AG04449 (cell line): ENCODE results near the gene PTPMT1.

Experiments used
- CTCF ChIA-PET: fragments of 350-600 bp; formaldehyde crosslinking; extraction: SDS; loops from one replicate; lab custom pipeline; 2021; ENCODE audit warnings: antibody characterized with exemption; lab: Yijun Ruan, JAX
- POLR2A ChIA-PET: fragments of 400-600, 350-600 bp; formaldehyde crosslinking; extraction: SDS; loops from one replicate; lab custom pipeline; 2020; ENCODE audit warnings: antibody characterized with exemption, inconsistent platforms; lab: Yijun Ruan, JAX
- DNase-seq: peaks from one replicate; pipeline ENCODE4 v3.0.0-alpha.2; 2010; ENCODE audit warnings: low read depth, low spot score
- H3K4me3 ChIP-seq: 2 replicates; pipeline ENCODE4 v1.5.1; 2011; ENCODE audit warnings: low read depth, mild to moderate bottlenecking, control low read depth, low read length
- TF ChIP-seq, protein P1 (sequence below): IDR thresholded peaks from one replicate; pipeline ENCODE4 v1.5.1; 2011; ENCODE audit warnings: mild to moderate bottlenecking, moderate library complexity, low read length, control low read depth, inconsistent platforms; ENCODE audit not compliant: insufficient read depth; ENCODE audit errors: missing control alignments

The PTPMT1 gene

DNA sequence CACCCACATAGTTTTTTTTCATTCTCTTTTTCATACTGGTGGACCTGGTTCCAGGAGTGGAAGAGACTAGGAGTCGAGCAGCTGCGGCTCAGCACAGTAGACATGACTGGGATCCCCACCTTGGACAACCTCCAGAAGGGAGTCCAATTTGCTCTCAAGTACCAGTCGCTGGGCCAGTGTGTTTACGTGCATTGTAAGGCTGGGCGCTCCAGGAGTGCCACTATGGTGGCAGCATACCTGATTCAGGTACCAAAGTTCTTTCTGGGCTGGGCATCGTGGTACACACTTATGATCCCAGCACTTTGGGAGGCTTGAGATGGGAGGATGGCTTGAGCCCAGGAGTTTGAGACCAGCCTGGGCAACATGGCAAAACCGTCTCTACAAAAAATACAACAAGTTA is 4.2 kb downstream of the PTPMT1 start:
- CTCF ChIA-PET = interaction anchor here (1.3 to 10.0 kb wide), 3 partner anchors 8 to 16 kb away, joined by 5 to 95 read pairs (median 5); partner anchors contain the start of gene CELF1
- no peak overlapping the region for H3K4me3 ChIP-seq
- TF ChIP-seq, protein P1, sequence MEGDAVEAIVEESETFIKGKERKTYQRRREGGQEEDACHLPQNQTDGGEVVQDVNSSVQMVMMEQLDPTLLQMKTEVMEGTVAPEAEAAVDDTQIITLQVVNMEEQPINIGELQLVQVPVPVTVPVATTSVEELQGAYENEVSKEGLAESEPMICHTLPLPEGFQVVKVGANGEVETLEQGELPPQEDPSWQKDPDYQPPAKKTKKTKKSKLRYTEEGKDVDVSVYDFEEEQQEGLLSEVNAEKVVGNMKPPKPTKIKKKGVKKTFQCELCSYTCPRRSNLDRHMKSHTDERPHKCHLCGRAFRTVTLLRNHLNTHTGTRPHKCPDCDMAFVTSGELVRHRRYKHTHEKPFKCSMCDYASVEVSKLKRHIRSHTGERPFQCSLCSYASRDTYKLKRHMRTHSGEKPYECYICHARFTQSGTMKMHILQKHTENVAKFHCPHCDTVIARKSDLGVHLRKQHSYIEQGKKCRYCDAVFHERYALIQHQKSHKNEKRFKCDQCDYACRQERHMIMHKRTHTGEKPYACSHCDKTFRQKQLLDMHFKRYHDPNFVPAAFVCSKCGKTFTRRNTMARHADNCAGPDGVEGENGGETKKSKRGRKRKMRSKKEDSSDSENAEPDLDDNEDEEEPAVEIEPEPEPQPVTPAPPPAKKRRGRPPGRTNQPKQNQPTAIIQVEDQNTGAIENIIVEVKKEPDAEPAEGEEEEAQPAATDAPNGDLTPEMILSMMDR = no peak
- no peak for DNase-seq
- POLR2A ChIA-PET = no interaction called here

DNA sequence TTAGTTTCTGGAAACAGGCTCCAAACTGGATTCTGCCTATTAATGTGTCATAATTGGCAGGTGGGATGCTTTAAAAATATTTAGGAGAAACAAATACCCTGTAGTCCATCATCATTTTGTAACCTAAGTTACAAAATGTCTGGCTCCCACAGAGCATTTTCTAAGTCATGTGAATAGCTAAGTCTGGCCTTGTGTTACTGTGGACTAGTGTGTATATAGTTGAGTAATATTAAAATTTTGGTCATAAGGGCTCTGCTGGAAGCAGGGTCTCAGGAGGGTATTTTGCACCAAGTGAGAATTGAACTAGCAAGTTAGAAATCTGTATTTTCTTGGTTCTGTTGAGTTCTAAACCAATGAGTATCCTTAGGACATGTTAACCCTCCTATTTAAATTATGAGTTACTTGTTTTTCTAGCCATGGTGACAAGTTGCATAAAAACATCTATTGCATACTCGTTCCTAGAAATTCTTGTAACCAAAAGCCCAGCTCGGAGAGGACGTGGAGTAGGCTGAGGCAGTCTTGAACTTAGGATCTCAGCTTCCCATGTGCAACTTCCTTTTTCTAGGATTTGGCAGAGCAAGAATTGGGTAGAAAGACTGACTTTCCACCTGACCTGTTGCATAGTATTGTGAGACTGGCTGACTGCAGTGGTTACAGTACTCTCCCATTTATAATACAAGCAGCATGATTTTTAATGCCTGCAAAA is 5.4 kb downstream of the PTPMT1 start:
- no peak for DNase-seq
- CTCF ChIA-PET = interaction anchor here (1.2 to 10.0 kb wide), 3 partner anchors 8 to 17 kb away, joined by 5 to 95 read pairs (median 5); partner anchors contain the start of genes CELF1, KBTBD4 and NDUFS3

DNA sequence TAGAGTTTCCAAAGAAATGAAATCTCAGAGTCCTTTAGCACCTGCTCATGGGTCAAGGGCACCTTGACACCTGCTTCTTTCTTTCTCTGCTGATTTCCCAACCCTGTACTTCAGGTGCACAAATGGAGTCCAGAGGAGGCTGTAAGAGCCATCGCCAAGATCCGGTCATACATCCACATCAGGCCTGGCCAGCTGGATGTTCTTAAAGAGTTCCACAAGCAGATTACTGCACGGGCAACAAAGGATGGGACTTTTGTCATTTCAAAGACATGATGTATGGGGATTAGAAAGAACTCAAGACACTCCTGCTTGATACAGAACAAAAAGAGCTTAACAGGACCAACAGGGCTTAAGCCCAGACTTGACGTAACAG is 5.9 kb downstream of the PTPMT1 start:
- CTCF ChIA-PET = interaction anchor here (10.0 kb wide), 1 partner anchor 17 kb away, joined by 95 read pairs; the partner anchor contains the start of gene CELF1
- no peak for DNase-seq
- TF ChIP-seq, protein P1 = no peak
- no peak overlapping the region for H3K4me3 ChIP-seq
- POLR2A ChIA-PET = no interaction called here

More for the DNA sequence above, 5.4 kb downstream of the PTPMT1 start:
- H3K4me3 ChIP-seq = no peak overlapping the region
- TF ChIP-seq, protein P1 = no peak
- POLR2A ChIA-PET = no interaction called here

DNA sequence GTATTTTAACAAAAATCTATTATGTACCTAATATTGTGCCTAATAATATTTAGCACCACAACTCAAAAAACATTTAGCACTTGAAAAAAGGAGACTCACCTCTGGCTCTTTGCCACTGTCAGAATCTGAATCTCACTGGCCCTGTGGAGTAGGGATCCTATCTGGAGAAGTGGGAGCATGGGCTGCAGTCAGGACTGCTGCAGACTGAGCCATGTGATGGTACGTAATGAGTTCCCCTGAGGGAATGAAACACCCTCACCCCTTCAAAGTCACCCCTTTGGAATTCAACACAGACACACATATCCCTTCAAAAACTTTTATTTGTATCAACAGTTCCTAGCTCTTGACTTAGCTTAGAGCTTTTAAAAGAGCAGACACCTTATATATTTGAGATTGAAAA is 6.5 kb downstream of the PTPMT1 start:
- POLR2A ChIA-PET = no interaction called here

DNA sequence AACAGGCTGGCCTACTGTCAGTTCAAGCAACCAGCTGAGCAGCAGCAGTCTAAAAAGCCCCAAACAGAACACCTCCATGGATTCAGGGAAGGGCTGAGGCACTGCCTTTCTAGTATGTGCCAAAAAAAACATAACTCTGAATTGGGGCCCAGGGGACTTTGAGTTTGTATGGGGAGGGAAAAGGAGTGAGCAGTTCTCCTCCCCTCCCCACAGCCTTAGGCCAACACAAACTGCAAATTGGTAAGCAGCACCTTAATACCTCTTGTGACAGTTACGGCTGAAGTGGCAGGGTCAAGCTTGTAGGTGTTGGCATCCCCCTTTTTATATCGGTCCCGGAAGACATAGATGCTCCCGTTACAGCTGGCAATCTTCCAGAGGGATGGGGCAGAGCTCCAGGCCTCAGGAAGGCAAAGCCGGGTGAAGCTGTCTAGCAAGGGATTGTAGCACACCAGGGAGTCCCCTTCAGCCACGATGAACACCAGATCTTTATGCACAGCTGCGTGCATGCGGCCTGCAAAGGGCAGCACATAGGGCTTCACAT is 7.4 kb downstream of the PTPMT1 start:
- no peak overlapping the region for H3K4me3 ChIP-seq
- TF ChIP-seq, protein P1 = no peak
- CTCF ChIA-PET = interaction anchor here (1.0 to 2.7 kb wide), 5 partner anchors 13 to 199 kb away, joined by 3 to 8 read pairs (median 4); no protein-coding TSS in a partner anchor
- no peak for DNase-seq
- POLR2A ChIA-PET = interaction anchor here (1.2 kb wide), 1 partner anchor 21 kb away, joined by 3 read pairs; no protein-coding TSS in a partner anchor

More for the DNA sequence above, 6.5 kb downstream of the PTPMT1 start:
- CTCF ChIA-PET = interaction anchor here (0.8 to 2.7 kb wide), 3 partner anchors 9 to 198 kb away, joined by 3 to 8 read pairs (median 4); no protein-coding TSS in a partner anchor
- DNase-seq = peak; percentile 44
- TF ChIP-seq, protein P1 = no peak
- no peak overlapping the region for H3K4me3 ChIP-seq

DNA sequence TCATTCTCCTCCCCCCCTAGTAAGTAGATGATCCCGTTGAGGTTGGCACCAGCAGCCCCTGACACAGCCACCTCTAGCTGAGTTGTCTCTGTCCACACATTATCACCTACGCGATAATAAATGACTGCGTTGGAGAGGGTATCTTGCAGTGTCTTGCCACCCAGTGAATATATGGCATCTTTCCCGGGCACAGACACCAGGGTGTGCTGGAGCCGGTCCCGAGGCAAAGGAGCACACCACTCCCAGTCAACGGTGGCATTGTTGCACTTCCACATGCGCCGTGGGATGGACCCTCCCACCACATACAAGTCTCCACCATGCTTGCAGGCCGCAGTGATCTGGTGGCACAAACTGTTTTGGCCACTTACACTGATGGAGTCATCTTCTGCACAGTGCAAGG is 7.9 kb downstream of the PTPMT1 start:
- no peak for DNase-seq
- ChIA-PET POLR2A (interaction anchor here (1.2 kb wide), 1 partner anchor 21 kb away, joined by 3 read pairs; no protein-coding TSS in a partner anchor), CTCF (interaction anchor here (1.0 to 2.7 kb wide), 4 partner anchors 19 to 199 kb away, joined by 3 to 8 read pairs (median 6); no protein-coding TSS in a partner anchor)
- H3K4me3 ChIP-seq = no peak overlapping the region
- TF ChIP-seq, protein P1 = no peak
